ENCODE results near the gene CSTA. TPM values are rescaled to one million over a fixed set of nuclear protein-coding genes. Genes with fewer than 3 reads are reported as not detected.

Gene CSTA
- total RNA-seq, 3 donors from 2014 or later (not counting 1 experiment from before 2014, with no cell fraction given), result 3.1 to 7.8 (median 4.0) TPM

DNA sequence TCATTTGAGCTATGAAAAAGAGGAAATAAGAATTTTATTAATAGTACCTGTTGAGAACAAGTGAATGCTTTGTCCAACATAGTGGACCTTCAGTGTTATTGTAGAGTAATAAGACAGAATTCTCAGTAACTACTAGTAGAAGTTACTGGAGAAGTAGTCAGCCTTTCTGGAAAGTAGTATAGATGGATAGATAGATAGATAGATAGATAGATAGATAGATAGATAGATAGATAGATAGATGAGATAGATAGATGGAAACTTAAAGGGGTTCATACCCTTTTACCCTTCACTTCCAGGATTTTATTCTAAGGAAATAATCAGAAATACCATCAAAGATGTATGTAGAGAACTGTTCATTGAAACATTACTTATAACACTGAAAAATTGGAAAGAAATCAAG is 64.1 kb downstream of the CSTA start:
- Histone ChIP-seq H3K9me3 (ENCODE audit: control insufficient read depth, insufficient read depth, low read length) (no peaks in the 10 kb centered on the region), H3K4me1 (ENCODE audit: control insufficient read depth, insufficient read depth, low read length) (peaks cover 7% of the 10 kb centered on the region), H3K36me3 (ENCODE audit: control insufficient read depth, insufficient read depth, low read length) (peaks cover 3% of the 10 kb centered on the region), H3K27ac (ENCODE audit: low read length) (no peak overlapping the region), H3K27me3 (ENCODE audit: control insufficient read depth, insufficient read depth, low read length) (no peaks in the 10 kb centered on the region), H3K4me3 (ENCODE audit: low read length) (no peak overlapping the region)
- no peak overlapping the region for H3K4me3 Mint-ChIP-seq
- no peaks in the 10 kb centered on the region for H3K36me3 Mint-ChIP-seq
- H3K27ac Mint-ChIP-seq, result no peak overlapping the region
- intact Hi-C loops (cut with micrococcal nuclease), result loop anchor here (10.0 kb wide), 2 partner anchors 126 to 644 kb away; partner anchors contain the start of genes GOLGB1 and KPNA1
- TF ChIP-seq, protein P1, sequence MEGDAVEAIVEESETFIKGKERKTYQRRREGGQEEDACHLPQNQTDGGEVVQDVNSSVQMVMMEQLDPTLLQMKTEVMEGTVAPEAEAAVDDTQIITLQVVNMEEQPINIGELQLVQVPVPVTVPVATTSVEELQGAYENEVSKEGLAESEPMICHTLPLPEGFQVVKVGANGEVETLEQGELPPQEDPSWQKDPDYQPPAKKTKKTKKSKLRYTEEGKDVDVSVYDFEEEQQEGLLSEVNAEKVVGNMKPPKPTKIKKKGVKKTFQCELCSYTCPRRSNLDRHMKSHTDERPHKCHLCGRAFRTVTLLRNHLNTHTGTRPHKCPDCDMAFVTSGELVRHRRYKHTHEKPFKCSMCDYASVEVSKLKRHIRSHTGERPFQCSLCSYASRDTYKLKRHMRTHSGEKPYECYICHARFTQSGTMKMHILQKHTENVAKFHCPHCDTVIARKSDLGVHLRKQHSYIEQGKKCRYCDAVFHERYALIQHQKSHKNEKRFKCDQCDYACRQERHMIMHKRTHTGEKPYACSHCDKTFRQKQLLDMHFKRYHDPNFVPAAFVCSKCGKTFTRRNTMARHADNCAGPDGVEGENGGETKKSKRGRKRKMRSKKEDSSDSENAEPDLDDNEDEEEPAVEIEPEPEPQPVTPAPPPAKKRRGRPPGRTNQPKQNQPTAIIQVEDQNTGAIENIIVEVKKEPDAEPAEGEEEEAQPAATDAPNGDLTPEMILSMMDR (IDR thresholded peaks at IDR 0.05), result no peak
- H3K9me3 Mint-ChIP-seq, result no peaks in the 10 kb centered on the region
- no peaks in the 10 kb centered on the region for H3K27me3 Mint-ChIP-seq (ENCODE audit: low read depth in 2 of 2)
- no peak for DNase-seq
- no peak for ATAC-seq
- peaks cover 7 to 10% of the 10 kb centered on the region in 2 donors for H3K4me1 Mint-ChIP-seq

DNA sequence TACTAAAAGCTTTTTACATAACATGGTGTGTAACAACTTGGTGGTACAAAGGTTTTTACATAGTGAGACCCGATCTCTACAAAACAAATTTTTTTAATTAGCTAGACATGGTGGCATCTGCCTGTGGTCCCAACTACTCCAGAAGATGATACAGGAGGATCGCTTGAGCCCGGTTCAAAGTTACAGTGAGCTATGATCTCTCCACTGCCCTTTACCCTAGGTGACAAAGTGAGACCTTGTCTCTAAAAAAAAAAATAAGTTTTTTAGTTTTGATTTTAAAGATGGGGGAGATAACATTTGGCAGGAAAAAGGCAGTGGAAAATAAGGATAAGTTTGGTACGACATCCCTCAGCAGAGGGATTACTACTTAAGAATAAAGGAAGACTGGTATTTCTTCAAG is 64.8 kb downstream of the CSTA start:
- no peaks in the 10 kb centered on the region for H3K9me3 ChIP-seq (ENCODE audit: control insufficient read depth, insufficient read depth, low read length)
- H3K36me3 ChIP-seq (ENCODE audit: control insufficient read depth, insufficient read depth, low read length), result peaks cover 3% of the 10 kb centered on the region

DNA sequence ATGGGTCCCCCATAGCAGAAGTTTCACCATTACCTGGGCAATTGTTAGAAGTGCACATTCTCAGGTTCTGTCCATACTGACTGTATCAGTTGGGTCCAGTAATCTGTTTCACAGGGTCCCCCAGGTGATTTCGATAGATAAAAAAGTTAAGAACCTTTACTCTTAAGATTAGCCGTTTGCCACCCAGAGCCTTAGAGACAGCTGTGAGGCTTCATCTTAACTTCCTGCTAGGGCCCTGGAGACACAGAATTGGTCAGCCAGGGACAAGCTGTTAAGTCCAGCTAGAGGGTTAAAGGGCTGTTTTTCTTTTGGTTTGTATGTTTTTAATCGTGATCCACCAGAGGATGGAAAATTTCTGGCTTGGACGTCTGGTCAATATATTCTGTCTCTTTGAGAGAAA is 65.6 kb downstream of the CSTA start:
- intact Hi-C loops (cut with micrococcal nuclease), result no loop called here
- H3K4me1 Mint-ChIP-seq, result peaks cover 3 to 5% of the 10 kb centered on the region in 2 donors
- no peaks in the 10 kb centered on the region for H3K27me3 ChIP-seq (ENCODE audit: control insufficient read depth, insufficient read depth, low read length)

More for the DNA sequence above, 64.8 kb downstream of the CSTA start:
- peaks cover under 1% of the 10 kb centered on the region for H3K4me1 ChIP-seq (ENCODE audit: control insufficient read depth, insufficient read depth, low read length)
- TF ChIP-seq, protein P1 (IDR thresholded peaks at IDR 0.05), result no peak
- no peak for DNase-seq
- H3K36me3 Mint-ChIP-seq, result no peaks in the 10 kb centered on the region
- no peak overlapping the region for H3K4me3 Mint-ChIP-seq
- H3K9me3 Mint-ChIP-seq, result no peaks in the 10 kb centered on the region
- H3K4me3 ChIP-seq (ENCODE audit: low read length), result no peak overlapping the region
- no peak for ATAC-seq
- H3K27ac Mint-ChIP-seq, result no peak overlapping the region
- intact Hi-C loops (cut with micrococcal nuclease), result loop anchor here (10.0 kb wide), 2 partner anchors 125 to 645 kb away; partner anchors contain the start of genes GOLGB1 and KPNA1
- no peak overlapping the region for H3K27ac ChIP-seq (ENCODE audit: low read length)
- H3K4me1 Mint-ChIP-seq, result peaks cover under 1 to 3% of the 10 kb centered on the region in 2 donors
- H3K27me3 Mint-ChIP-seq (ENCODE audit: low read depth in 2 of 2), result no peaks in the 10 kb centered on the region
- H3K27me3 ChIP-seq (ENCODE audit: control insufficient read depth, insufficient read depth, low read length), result no peaks in the 10 kb centered on the region
- WGBS (ENCODE audit: insufficient coverage), result 96% methylated on average over 4 of the region's 4 CpGs

More for the DNA sequence above, 65.6 kb downstream of the CSTA start:
- no peaks in the 10 kb centered on the region for H3K4me1 ChIP-seq (ENCODE audit: control insufficient read depth, insufficient read depth, low read length)
- TF ChIP-seq, protein P1 (IDR thresholded peaks at IDR 0.05), result no peak
- H3K9me3 ChIP-seq (ENCODE audit: control insufficient read depth, insufficient read depth, low read length), result no peaks in the 10 kb centered on the region
- H3K36me3 ChIP-seq (ENCODE audit: control insufficient read depth, insufficient read depth, low read length), result peaks cover 3% of the 10 kb centered on the region
- H3K9me3 Mint-ChIP-seq, result no peaks in the 10 kb centered on the region
- H3K4me3 Mint-ChIP-seq, result no peak overlapping the region
- no peak for ATAC-seq
- H3K4me3 ChIP-seq (ENCODE audit: low read length), result no peak overlapping the region
- no peaks in the 10 kb centered on the region for H3K27me3 Mint-ChIP-seq (ENCODE audit: low read depth in 2 of 2)
- H3K27ac ChIP-seq (ENCODE audit: low read length), result no peak overlapping the region
- H3K36me3 Mint-ChIP-seq, result no peaks in the 10 kb centered on the region
- H3K27ac Mint-ChIP-seq, result no peak overlapping the region
- no peak for DNase-seq
- 82% methylated on average over 3 of the region's 4 CpGs for WGBS (ENCODE audit: insufficient coverage)

Other genes with a start within 250 kb of the CSTA start
- under 1 TPM in 1 of 3 donors, not detected in 2; 0.10 TPM for gene CASR, start 141.6 kb upstream of the CSTA start, total RNA-seq
- gene MIX23, start 58.0 kb downstream of the CSTA start, total RNA-seq, result 10 to 100 TPM in 2 of 3 donors, 1 to 10 TPM in 1; 9.6 to 16.4 (median 14.1) TPM
- 10 to 100 TPM; 12.2 to 18.4 (median 16.3) TPM for gene FAM162A, start 58.9 kb downstream of the CSTA start, total RNA-seq
- gene WDR5B, start 90.8 kb downstream of the CSTA start, total RNA-seq, result 1 to 10 TPM; 5.1 to 9.4 (median 6.3) TPM
- gene KPNA1, start 189.7 kb downstream of the CSTA start, total RNA-seq, result 10 to 100 TPM; 62.3 to 67.1 (median 63.1) TPM
- gene PARP9, start 239.1 kb downstream of the CSTA start, total RNA-seq, result 10 to 100 TPM; 23.8 to 41.1 (median 38.5) TPM
- gene DTX3L, start 239.1 kb downstream of the CSTA start, total RNA-seq, result 10 to 100 TPM; 40.8 to 61.0 (median 51.8) TPM

Measured in natural killer cell (primary cell).